GM21737 (cell line): ENCODE results near the gene OR6C4.
"Not testable (repeated sequence)": the region's sequence is repeated elsewhere in the genome, so short reads cannot be mapped to it uniquely, and the experiment has no call there.

Source experiments
- ATAC-seq: cut with Tn5 transposase; IDR thresholded peaks from one replicate; pipeline ENCODE4 v1.9.1; 2021; ENCODE audit warnings: mild to moderate bottlenecking, moderate library complexity; ENCODE audit not compliant: unreplicated experiment

The OR6C4 gene

DNA sequence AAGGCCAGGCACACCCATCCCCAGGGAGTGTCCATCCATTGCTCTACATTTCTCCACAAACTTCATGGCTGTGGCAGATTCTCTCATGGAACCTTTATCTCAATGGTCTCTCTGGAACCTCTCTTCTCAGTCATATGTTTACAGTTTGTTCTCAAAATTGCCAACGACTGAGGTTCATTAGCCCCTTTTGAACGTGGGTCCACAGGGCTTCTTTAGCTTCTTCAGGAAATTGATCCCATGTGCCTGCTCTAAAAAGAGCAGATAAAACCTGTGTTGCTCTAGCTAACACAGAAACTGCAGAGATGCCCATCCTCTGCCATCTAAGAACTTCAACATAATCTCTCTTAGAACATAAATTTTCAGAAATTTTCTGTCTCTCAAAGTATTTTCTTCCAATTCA, at the start of gene OR6C4:
OR6C4 (plus strand) TSS at position 301 of the 400 bp plus-strand sequence. CDS start 1,625 bp downstream, outside the sequence.
- ATAC-seq: no peak

DNA sequence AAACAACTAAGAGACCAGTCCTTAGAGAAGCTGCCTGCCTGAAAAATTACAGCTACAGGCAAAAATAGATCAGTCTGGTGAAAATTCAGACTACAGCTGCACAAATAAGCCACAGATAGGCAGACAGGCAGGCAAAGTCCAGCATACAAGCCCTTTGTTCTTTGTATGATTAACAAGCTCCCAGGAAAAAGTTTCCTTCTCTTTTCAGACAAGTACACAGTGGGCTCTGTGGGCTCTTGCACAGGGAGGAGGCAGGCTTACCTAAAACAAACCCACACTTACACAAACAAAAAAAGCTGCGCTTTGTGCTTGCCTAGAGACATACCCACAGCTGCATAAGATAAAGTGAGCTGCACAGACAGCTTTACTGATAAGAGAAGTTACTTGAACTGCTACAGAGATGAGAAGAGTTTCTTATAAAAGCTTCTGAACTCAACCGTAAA, 49.6 kb upstream of the OR6C4 start:
- ATAC-seq: no peak

DNA sequence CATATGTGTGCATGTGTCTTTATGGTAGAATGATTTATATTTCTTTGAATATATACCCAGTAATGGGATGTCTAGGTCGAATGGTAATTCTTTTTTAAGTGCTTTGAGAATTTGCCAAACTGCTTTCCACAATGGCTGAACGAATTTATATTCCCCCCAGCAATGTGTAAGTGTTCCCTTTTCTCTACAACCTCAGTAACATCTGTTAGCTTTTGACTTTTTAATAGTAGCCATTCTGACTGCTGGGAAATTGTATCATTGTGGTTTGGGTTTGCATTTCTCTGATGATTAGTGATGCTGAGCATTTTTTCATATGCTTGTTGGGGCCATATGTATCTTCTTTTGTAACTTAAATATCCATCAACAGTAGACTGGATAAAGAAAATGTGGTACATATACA, 47.8 kb upstream of the OR6C4 start:
- no peak for ATAC-seq

DNA sequence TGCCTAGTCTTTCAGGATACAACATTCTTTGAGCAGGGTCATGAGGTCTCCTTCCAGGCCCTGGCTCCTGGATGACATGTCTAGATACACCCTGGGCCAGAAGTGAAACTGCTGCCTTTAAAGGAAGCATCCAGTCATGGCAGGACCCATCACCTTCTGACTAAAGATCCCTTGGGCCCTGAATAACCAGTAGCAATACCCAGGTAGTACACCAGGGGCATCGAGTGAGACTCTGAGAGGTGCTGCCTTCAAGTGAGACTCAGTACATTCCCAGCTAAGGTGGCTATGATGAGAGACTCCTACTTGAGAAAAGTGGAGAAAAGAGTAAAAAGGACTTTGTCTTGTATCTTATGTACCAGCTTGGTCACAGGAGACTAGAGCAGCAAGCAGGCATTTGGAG, 33.7 kb upstream of the OR6C4 start:
- ATAC-seq: no peak

DNA sequence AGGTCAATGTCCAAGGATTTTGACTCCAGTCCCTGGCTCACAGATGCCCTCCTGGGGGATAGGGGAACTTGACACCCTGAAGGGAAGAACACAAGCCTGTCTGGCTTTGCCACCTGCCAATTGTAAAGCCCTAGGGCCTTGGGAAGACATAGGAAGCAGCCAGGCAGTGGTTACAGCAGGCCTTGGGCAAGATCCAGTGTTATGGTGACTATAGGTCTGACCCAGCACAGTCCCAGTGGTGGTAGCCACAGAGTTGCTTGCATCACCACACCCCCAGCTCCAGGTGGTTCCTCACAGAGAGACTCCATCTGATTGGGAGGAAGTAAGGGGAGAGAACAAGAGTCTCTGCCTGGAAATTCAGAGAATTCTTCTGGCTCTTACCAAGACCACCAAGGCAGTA, 33.0 kb upstream of the OR6C4 start:
- no peak for ATAC-seq

DNA sequence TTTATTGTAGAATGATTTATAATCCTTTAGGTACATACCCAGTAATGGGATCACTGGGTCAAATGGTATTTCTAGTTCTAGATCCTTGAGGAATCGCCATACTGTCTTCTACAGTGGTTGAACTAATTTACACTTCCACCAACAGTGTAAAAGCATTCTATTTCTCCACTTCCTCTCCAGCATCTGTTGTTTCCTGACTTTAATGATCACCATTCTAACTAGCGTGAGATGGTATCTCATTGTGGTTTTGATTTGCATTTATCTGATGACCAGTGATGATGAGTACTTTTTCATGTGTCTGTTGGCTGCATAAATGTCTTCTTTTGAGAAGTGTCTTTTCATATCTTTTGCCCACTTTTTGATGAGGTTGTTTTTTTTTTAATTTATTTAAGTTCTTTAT, 1.2 kb upstream of the OR6C4 start:
- not testable (repeated sequence) for ATAC-seq

DNA sequence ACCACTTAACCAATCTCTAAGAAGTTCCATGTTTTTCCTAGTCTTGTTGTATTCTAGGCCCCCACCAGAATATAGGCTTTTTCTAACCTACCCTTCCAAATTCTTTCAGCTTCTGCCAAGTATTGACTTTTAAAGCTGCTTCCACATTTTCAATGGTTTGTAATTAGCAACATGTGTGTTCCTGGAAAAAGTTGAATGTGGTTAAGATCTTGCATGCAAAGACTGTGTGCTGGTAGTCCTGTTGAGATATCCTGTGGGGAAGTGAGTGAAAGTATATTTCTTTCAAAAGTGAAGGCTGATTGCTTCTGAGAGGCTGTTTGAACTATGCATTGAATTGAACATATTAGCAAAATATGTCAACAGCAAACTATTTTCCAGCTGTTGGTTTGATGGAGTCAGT, 646 bp upstream of the OR6C4 start:
- no peak for ATAC-seq

DNA sequence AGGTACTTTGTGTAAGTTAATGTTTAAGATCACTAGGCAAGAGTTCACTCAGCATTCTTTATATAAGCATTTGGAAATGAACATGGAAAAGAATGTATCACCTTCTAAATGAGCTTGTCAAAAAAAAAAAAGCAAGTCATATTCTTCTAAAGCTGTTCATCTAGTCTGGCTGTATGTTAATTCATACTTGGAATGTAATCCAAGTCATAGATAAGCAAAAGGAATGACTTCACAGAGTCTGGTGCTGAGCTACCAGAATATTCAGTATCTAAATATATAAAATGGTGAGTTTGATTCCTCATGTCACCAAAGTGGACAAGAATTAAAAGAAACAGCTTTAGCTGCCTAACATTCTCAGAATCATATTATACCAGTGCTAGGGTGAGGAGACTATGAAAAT, 4.9 kb downstream of the OR6C4 start:
- no peak for ATAC-seq

DNA sequence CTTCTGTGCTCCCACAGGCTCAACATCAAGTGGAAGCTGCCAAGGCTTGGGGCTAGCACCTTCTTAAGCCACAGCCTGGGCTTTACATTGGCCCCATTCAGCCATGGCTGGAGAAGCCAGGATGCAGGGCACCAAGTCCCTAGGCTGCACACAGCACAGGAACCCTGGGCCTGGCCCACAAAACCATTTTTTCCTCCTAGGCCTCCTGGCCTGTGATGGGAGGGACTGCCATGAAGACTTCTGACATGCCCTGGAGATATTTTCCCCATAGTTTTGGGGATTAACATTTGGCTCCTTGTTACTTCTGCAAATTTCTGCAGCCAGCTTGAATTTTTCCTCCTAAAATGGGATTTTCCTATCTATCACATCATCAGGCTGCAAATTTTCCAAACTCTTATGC, 20.7 kb downstream of the OR6C4 start:
- ATAC-seq: not testable (repeated sequence)

DNA sequence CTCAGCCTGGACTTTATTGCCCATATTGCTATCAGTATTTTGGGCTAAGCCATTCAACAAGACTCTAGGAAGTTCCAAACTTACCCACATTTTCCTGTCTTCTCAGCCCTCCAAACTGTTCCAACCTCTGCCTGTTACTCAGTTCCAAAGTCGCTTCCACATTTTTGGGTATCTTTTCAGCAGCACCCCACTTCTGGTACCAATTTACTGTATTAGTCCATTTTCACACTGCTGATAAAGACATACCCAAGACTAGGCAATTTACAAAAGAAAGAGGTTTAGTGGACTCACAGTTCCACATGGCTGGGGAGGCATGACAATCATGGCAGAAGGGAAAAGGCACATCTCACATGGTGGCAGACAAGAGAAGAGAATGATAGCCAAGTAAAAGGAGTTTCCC, 21.3 kb downstream of the OR6C4 start:
- not testable (repeated sequence) for ATAC-seq

DNA sequence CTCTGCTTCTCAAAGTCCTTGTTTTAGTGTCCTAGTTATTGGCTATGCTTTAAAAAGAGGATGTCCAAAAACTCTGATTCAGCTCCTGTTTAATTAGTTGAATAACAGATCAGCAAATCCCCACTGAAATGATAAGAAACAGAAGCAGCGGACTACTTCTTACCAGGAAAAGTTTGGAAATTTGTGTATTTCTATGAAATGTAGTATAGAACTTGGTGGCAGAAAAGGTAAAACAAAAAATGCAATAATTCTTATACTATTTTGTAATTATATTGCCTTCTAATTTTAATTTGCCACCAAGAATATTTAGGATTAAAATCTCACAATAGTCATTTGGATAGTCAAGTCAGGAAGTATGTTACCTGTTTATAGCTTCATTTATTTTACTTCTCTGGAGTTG, 22.8 kb downstream of the OR6C4 start, which contains the start of gene OR2AP1:
OR2AP1 (plus strand) TSS at position 301 of the 400 bp plus-strand sequence. CDS start 1,947 bp downstream, outside the sequence.
- ATAC-seq: no peak

DNA sequence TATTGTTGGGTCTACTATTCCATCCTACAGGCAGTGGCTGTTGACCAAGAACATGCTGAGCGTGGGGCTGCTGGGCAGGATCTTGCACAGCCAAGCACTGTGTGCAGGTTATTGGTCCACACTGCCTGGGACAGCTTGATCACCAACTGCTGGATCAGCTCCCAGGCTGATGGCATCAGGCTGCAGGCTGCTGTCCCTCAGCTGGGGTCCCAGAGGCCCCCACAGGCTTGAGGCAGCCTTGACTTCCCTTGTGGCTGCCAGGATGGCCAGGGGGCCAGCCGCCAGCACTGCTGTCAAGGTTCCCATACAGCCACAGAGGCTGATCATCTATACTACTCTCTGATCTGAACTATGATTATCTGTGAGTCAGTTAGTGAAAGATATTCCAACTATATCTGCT, 32.7 kb downstream of the OR6C4 start:
- ATAC-seq: no peak

DNA sequence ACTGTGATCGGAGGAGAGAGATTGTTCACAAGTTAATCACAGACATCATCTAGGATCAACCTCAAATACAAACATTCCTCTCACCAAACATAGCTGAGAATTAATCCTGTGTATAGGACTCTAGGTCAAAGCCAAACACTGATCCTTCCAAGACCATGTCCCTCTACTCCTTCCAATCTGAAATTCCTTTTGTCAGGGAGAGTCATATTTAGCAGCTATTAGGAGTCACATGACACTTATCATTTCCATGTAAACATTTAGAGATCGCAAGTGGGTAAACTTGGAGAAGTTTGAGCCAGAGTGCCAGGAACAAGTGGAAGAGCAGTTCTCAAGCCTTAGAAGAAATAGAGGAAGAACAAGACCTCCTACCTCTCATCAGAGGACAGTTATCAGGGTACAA, 36.4 kb downstream of the OR6C4 start:
- no peak for ATAC-seq

DNA sequence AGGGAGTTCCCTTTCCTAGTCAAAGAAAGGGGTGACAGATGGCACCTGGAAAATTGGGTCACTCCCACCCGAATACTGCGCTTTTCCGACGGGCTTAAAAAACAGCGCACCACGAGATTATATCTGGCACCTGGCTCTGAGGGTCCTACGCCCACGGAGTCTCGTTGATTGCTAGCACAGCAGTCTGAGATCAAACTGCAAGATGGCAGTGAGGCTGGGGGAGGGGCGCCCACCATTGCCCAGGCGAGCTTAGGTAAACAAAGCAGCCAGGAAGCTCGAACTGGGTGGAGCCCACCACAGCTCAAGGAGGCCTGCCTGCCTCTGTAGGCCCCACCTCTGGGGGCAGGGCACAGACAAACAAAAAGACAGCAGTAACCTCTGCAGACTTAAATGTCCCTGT, 40.8 kb downstream of the OR6C4 start:
- not testable (repeated sequence) for ATAC-seq
